HG03378 (cell line): ENCODE data around the gene ESR2.
"Not testable (repeated sequence)": the region's sequence is repeated elsewhere in the genome, so short reads cannot be mapped to it uniquely, and the experiment has no call there.

Source experiments
- ATAC-seq: cut with Tn5 transposase; IDR thresholded peaks from one replicate; pipeline ENCODE4 v1.9.1; 2021; ENCODE audit warnings: mild to moderate bottlenecking, moderate library complexity; ENCODE audit not compliant: unreplicated experiment

The ESR2 gene

GRCh38 chr14:64225151-64225757, 68.9 kb downstream of the ESR2 start:
- ATAC-seq, result no peak

- no peak for ATAC-seq
These were observed 72.7 kb downstream of the ESR2 start for GRCh38 chr14:64221391-64222003.

- ATAC-seq, result no peak
These were observed 73.7 kb downstream of the ESR2 start for GRCh38 chr14:64220466-64220865.

GRCh38 chr14:64220056-64220455, 74.1 kb downstream of the ESR2 start:
- ATAC-seq, result no peak

- ATAC-seq, result peak; percentile 54
These were observed 75.6 kb downstream of the ESR2 start for GRCh38 chr14:64218344-64219240.

- no peak for ATAC-seq
These were observed 76.3 kb downstream of the ESR2 start for GRCh38 chr14:64217834-64218233.

- ATAC-seq, result no peak
These were observed 76.9 kb downstream of the ESR2 start for GRCh38 chr14:64217308-64217707.

GRCh38 chr14:64215978-64216377, 78.2 kb downstream of the ESR2 start:
- no peak for ATAC-seq

- no peak for ATAC-seq
These were observed 78.9 kb downstream of the ESR2 start for GRCh38 chr14:64215274-64215673.

- no peak for ATAC-seq
These were observed 80.2 kb downstream of the ESR2 start for GRCh38 chr14:64213853-64214570.

- ATAC-seq, result no peak
These were observed 81.1 kb downstream of the ESR2 start for GRCh38 chr14:64213086-64213485.

GRCh38 chr14:64212666-64213065, 81.5 kb downstream of the ESR2 start:
- ATAC-seq, result no peak

- not testable (repeated sequence) for ATAC-seq
These were observed 83.3 kb downstream of the ESR2 start for GRCh38 chr14:64210912-64211311.

- no peak for ATAC-seq
These were observed 84.0 kb downstream of the ESR2 start for GRCh38 chr14:64210216-64210615.

- ATAC-seq, result no peak
These were observed 84.6 kb downstream of the ESR2 start for GRCh38 chr14:64209444-64210131.

- ATAC-seq, result no peak
These were observed 85.2 kb downstream of the ESR2 start for GRCh38 chr14:64208981-64209380.

GRCh38 chr14:64208261-64208660, 85.9 kb downstream of the ESR2 start:
- no peak for ATAC-seq

GRCh38 chr14:64203366-64204006, 90.7 kb downstream of the ESR2 start:
- no peak for ATAC-seq

- ATAC-seq, result no peak
These were observed 91.5 kb downstream of the ESR2 start for GRCh38 chr14:64202716-64203115.

GRCh38 chr14:64201921-64202545, 92.1 kb downstream of the ESR2 start:
- no peak for ATAC-seq
